ENCODE data around the gene NKTR.

Gene NKTR

GRCh38 chr3:42667523-42668412 is 67.3 kb downstream of the NKTR start:
- TF ChIP-seq, protein P1, sequence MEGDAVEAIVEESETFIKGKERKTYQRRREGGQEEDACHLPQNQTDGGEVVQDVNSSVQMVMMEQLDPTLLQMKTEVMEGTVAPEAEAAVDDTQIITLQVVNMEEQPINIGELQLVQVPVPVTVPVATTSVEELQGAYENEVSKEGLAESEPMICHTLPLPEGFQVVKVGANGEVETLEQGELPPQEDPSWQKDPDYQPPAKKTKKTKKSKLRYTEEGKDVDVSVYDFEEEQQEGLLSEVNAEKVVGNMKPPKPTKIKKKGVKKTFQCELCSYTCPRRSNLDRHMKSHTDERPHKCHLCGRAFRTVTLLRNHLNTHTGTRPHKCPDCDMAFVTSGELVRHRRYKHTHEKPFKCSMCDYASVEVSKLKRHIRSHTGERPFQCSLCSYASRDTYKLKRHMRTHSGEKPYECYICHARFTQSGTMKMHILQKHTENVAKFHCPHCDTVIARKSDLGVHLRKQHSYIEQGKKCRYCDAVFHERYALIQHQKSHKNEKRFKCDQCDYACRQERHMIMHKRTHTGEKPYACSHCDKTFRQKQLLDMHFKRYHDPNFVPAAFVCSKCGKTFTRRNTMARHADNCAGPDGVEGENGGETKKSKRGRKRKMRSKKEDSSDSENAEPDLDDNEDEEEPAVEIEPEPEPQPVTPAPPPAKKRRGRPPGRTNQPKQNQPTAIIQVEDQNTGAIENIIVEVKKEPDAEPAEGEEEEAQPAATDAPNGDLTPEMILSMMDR (IDR thresholded peaks at IDR 0.05), result no peak

DNA sequence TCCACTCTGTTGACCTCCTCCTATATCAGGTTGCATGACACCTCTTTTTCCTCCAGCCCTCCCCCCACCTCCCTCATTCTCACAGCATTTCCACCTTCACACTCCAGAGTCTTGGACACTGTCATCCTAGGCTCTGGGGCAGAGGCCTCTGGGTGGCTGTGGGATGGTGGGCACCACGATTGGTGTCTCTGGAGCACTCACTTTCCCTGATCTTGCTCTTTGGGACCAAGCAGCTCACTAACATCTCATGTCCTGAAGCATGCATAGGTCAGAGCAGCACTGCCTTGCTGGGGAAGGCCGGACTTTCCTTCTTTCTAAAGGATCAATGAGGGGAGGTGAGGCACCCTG is 67.9 kb downstream of the NKTR start:
- TF ChIP-seq, protein P1 (IDR thresholded peaks at IDR 0.05), result no peak

GRCh38 chr3:42668793-42669217 is 68.3 kb downstream of the NKTR start:
- TF ChIP-seq, protein P1 (IDR thresholded peaks at IDR 0.05), result no peak

DNA sequence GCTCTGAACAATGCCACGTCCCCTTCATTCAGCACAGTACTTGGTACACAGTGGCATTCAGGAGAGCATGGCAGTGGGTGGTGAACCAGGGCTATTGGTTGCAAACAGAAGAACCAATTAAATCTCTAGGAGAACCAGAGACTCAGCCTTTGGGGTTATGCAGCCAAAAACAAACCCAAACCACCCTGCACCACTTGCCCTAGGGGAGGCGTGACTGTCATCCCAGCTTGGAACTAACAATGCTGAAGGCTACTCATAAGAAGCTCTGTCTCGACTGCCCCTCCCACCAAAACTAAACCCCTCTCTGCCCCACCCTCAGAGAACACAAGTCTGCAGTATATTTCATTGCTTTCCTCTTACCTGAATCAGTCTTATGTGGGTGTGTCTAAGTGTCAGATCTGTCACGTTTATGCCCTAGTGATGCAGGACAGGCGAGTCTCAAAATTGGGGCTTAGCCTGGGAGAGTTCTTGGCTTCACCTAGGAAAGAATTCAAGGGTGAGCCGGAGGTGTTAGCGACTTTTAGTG is 69.6 kb downstream of the NKTR start:
- TF ChIP-seq, protein P1 (IDR thresholded peaks at IDR 0.05), result no peak

- TF ChIP-seq, protein P1 (IDR thresholded peaks at IDR 0.05), result no peak
These were observed 70.2 kb downstream of the NKTR start for GRCh38 chr3:42670670-42671069.

DNA sequence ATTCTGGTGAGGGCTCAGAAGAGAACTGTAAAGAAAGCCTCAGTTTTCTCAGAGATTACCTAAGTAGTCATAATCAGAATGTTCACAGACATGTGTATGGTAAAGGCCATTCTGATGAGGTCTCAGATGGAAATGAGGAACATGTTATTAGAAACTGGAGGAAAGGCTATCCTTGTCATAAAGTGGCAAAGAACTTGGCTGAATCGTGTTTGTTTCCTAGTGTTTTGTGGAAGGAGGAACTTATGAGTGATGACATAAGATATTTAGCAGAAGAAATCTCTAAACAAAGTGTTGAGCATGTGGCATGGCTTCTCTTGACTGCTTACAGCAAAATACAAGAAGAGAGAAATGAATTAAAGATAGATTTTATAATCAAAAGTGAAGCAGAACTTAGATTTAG is 72.0 kb downstream of the NKTR start:
- TF ChIP-seq, protein P1 (IDR thresholded peaks at IDR 0.05), result no peak

DNA sequence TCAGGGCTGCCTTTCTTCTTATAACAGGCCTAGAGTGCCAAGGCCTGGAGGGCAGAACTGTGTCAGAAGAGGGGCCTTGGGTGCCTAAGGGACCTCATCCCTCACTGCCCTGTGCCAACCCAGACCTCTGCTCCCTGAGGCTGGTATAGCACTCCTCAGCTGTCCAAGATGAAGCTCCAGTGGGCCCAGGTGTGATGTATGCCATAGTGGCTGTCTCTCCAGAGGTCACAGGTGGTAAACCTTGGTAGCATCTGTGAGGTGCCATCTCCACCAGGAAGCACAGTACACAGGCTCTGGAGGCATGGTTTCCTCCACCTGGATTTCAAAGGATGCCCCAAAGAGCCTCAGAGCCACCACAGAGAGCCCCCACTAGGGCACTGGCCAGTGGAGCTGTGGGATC is 72.6 kb downstream of the NKTR start:
- TF ChIP-seq, protein P1 (IDR thresholded peaks at IDR 0.05), result no peak
